EL (cell line): Measurements from ENCODE around the gene KLRF1.

Experiments
- DNase-seq: peaks from one replicate; pipeline ENCODE4 v3.0.0-alpha.2; 2016

KLRF1 gene

GRCh38 chr12:9827209-9827888 is at the start of gene KLRF1:
Gene KLRF1 (plus strand): TSS chr12:9827481. CDS start chr12:9827545, 64 bp downstream.
- DNase-seq, result no peak

GRCh38 chr12:9779209-9779608 is 48.1 kb upstream of the KLRF1 start:
- no peak for DNase-seq

- no peak for DNase-seq
Observed at GRCh38 chr12:9781360-9781759, 45.9 kb upstream of the KLRF1 start.

- DNase-seq, result no peak
Observed at GRCh38 chr12:9782547-9783382, 44.5 kb upstream of the KLRF1 start.

GRCh38 chr12:9784326-9784725 is 43.0 kb upstream of the KLRF1 start:
- DNase-seq, result no peak

GRCh38 chr12:9784816-9785215 is 42.5 kb upstream of the KLRF1 start:
- DNase-seq, result no peak

- peak; percentile 13 for DNase-seq
Observed at GRCh38 chr12:9786726-9787717, 40.3 kb upstream of the KLRF1 start.

GRCh38 chr12:9792185-9792900 is 34.9 kb upstream of the KLRF1 start:
- no peak for DNase-seq

GRCh38 chr12:9792961-9793617 is 34.2 kb upstream of the KLRF1 start:
- peak; percentile 63 for DNase-seq

GRCh38 chr12:9793779-9794395 is 33.4 kb upstream of the KLRF1 start:
- DNase-seq, result no peak

- no peak for DNase-seq
Observed at GRCh38 chr12:9794484-9795093, 32.7 kb upstream of the KLRF1 start.

GRCh38 chr12:9795945-9796344 is 31.3 kb upstream of the KLRF1 start:
- DNase-seq, result no peak

GRCh38 chr12:9796346-9796745 is 30.9 kb upstream of the KLRF1 start:
- DNase-seq, result no peak

- DNase-seq, result no peak
Observed at GRCh38 chr12:9796971-9797370, 30.3 kb upstream of the KLRF1 start.

GRCh38 chr12:9797722-9798619 is 29.3 kb upstream of the KLRF1 start:
- DNase-seq, result peak; percentile 23

- DNase-seq, result no peak
Observed at GRCh38 chr12:9799961-9800360, 27.3 kb upstream of the KLRF1 start.

GRCh38 chr12:9805883-9806282 is 21.4 kb upstream of the KLRF1 start:
- DNase-seq, result no peak

- DNase-seq, result no peak
Observed at GRCh38 chr12:9806714-9807113, 20.6 kb upstream of the KLRF1 start.

GRCh38 chr12:9808504-9808903 is 18.8 kb upstream of the KLRF1 start:
- no peak for DNase-seq

GRCh38 chr12:9809338-9809737 is 17.9 kb upstream of the KLRF1 start:
- no peak for DNase-seq
